B cell (primary cell): Measurements from ENCODE around the gene RTN4RL2. TPM values are rescaled to one million over a fixed set of nuclear protein-coding genes. Genes with fewer than 3 reads are reported as not detected.

Experiments
- ATAC-seq: fragments of 200-7000 bp; cut with Tn5 transposase; one replicate; pipeline ENCODE4 v1.10.0; 2021; ENCODE audit warnings: low read depth, mild to moderate bottlenecking, moderate number of reproducible peaks, moderate library complexity
- CTCF ChIA-PET: fragments of 350-600 bp; sonication (Branson Sonifier 250); formaldehyde crosslinking; loops from one replicate; lab custom pipeline; 2021; ENCODE audit warnings: antibody characterized with exemption, inconsistent platforms; lab: Charles Lee
- POLR2A ChIA-PET: fragments of 350-600 bp; sonication (Branson Sonifier 250); formaldehyde crosslinking; loops from one replicate; lab custom pipeline; 2021; ENCODE audit warnings: antibody characterized with exemption; lab: Charles Lee
- DNase-seq: peaks from one replicate; pipeline ENCODE4 v3.0.0; 2013
- H2AFZ ChIP-seq: 2 replicates; pipeline ENCODE4 v1.6.1; 2012; ENCODE audit warnings: mild to moderate bottlenecking, low read depth, low read length; ENCODE audit not compliant: insufficient read depth, poor library complexity, severe bottlenecking
- H3K27ac ChIP-seq, 2 donors: 1 replicate in 1 of 2; 2 replicates in 1 of 2; pipeline ENCODE4 v1.5.1; 2012 to 2013; ENCODE audit warnings: low read length in 2 of 2, mild to moderate bottlenecking in 2 of 2, moderate library complexity in 1 of 2
- H3K27me3 ChIP-seq, 4 experiments: fragments of 200-600 bp in 1 of 4; sonication (generic) in 1 of 4; replicated peaks in 1 of 4; 1 replicate in 2 of 4; 2 replicates in 2 of 4; pipeline versions ENCODE4 v1.6.1 to v1.7.0; 2013 to 2016; ENCODE audit warnings: low read length in 3 of 4, mild to moderate bottlenecking in 2 of 4, mixed read lengths in 1 of 4, moderate library complexity in 1 of 4; ENCODE audit not compliant: insufficient read depth in 4 of 4, control insufficient read depth in 3 of 4; ENCODE audit errors: control extremely low read depth in 1 of 4
- H3K36me3 ChIP-seq, 2 experiments: replicated peaks in 1 of 2; 1 replicate in 1 of 2; 2 replicates in 1 of 2; pipeline versions ENCODE4 v1.6.1 to v1.7.1; 2013; ENCODE audit warnings: low read length in 1 of 2; ENCODE audit not compliant: insufficient read depth in 2 of 2, control insufficient read depth in 1 of 2; ENCODE audit errors: control extremely low read depth in 1 of 2, extremely low read depth in 1 of 2
- H3K4me1 ChIP-seq, 2 donors: fragments of 200-600 bp in 1 of 2; sonication (generic) in 1 of 2; 1 replicate in 1 of 2; 2 replicates in 1 of 2; pipeline versions ENCODE4 v1.5.1 to v1.6.1; 2013 to 2017; ENCODE audit warnings: low read length in 2 of 2; ENCODE audit not compliant: control insufficient read depth in 2 of 2, insufficient read depth in 2 of 2
- H3K4me2 ChIP-seq: replicated peaks from 2 replicates; pipeline ENCODE3; 2012; ENCODE audit warnings: mild to moderate bottlenecking, low read depth, low read length; ENCODE audit not compliant: poor library complexity, severe bottlenecking
- H3K4me3 ChIP-seq, 5 experiments: fragments of 200-600 bp in 1 of 5; sonication (generic) in 1 of 5; 1 replicate in 3 of 5; 2 replicates in 2 of 5; pipeline versions ENCODE4 v1.5.1 to v1.7.0; 2011 to 2016; ENCODE audit warnings: low read length in 4 of 5, mild to moderate bottlenecking in 4 of 5, low read depth in 2 of 5, control low read depth in 1 of 5, moderate library complexity in 1 of 5; ENCODE audit not compliant: insufficient read depth in 1 of 5; ENCODE audit errors: control extremely low read depth in 1 of 5, extremely low read depth in 1 of 5
- H3K79me2 ChIP-seq: fragments of 200-600 bp; sonication (generic); one replicate; pipeline ENCODE4 v1.6.0; 2016; ENCODE audit warnings: low read length; ENCODE audit not compliant: control insufficient read depth, insufficient read depth
- H3K9ac ChIP-seq: fragments of 200-600 bp; sonication (generic); 2 replicates; pipeline ENCODE4 v1.6.1; 2017; ENCODE audit warnings: mild to moderate bottlenecking, low read length, moderate library complexity
- H3K9me3 ChIP-seq, 3 donors: one replicate each; pipeline versions ENCODE4 v1.6.1 to v1.7.1; 2013; ENCODE audit warnings: low read length in 2 of 3; ENCODE audit not compliant: control insufficient read depth in 2 of 3, insufficient read depth in 1 of 3; ENCODE audit errors: control extremely low read depth in 1 of 3
- H4K20me1 ChIP-seq: 2 replicates; pipeline ENCODE4 v1.6.0; 2012; ENCODE audit warnings: mild to moderate bottlenecking, low read length; ENCODE audit not compliant: insufficient read depth, control insufficient read depth, poor library complexity, severe bottlenecking
- H3K27ac Mint-ChIP-seq: one replicate; pipeline ENCODE4 v1.8.0; 2021; ENCODE audit warnings: mixed read lengths
- H3K27me3 Mint-ChIP-seq: one replicate; pipeline ENCODE4 v1.8.0; 2021; ENCODE audit warnings: mixed read lengths
- H3K4me1 Mint-ChIP-seq: one replicate; pipeline ENCODE4 v1.8.0; 2021; ENCODE audit warnings: mixed read lengths
- H3K4me3 Mint-ChIP-seq: one replicate; pipeline ENCODE4 v1.8.0; 2021; ENCODE audit warnings: mixed read lengths
- H3K9me3 Mint-ChIP-seq: one replicate; pipeline ENCODE4 v1.8.0; 2022; ENCODE audit warnings: mixed read lengths; ENCODE audit not compliant: insufficient read depth
- CTCF ChIP-seq: fragments of 200-600 bp; IDR thresholded peaks from one replicate; pipeline ENCODE4 v1.8.0; 2022; ENCODE audit warnings: antibody characterized with exemption, mild to moderate bottlenecking
- EZH2 ChIP-seq: IDR thresholded peaks from 2 replicates; pipeline ENCODE4 v1.6.1; 2012; ENCODE audit warnings: borderline replicate concordance, low read depth, mild to moderate bottlenecking, moderate library complexity, low read length; ENCODE audit not compliant: insufficient read depth, poor library complexity, severe bottlenecking
- WGBS: methylation state at CpG from one replicate; pipeline ENCODE4 v1.1.5; 2013; ENCODE audit warnings: missing lambda C conversion rate; ENCODE audit not compliant: insufficient coverage; 5-methylcytosine and 5-hydroxymethylcytosine counted together
- intact Hi-C: fragments of 100-400 bp; cut with micrococcal nuclease; formaldehyde crosslinking; loops from one replicate; pipeline ENCODE4 v1.10.0; 2022
- polyA plus RNA-seq: library from polyadenylated mRNA; depleted of rRNA; stranded (reverse); fragments of >200 nt; gene quantifications from 2 replicates; pipeline ENCODE4 v1.2.3, GENCODE V29; 2012
- total RNA-seq, 2 donors: library from RNA; stranded (reverse); fragments of 120-200 nt in 1 of 2; gene quantifications; 1 replicate in 1 of 2; 2 replicates in 1 of 2; pipeline versions ENCODE4 v1.2.3 to v1.2.4, GENCODE V29; 2013 to 2022

The RTN4RL2 gene
- total and polyA plus RNA-seq, 2 donors (not counting 1 experiment from before 2014, with no cell fraction given), result 0.12 to 0.13 TPM

- TF ChIP-seq CTCF, result no peak
- TF ChIP-seq EZH2, result no peak
- H3K4me3 Mint-ChIP-seq, result no peak overlapping the region
- CTCF ChIA-PET, result interaction anchor here (1.0 to 1.9 kb wide), 3 partner anchors 8 to 91 kb away, joined by 3 to 6 read pairs (median 6); no protein-coding TSS in a partner anchor
- H3K27me3 Mint-ChIP-seq, result peaks cover 6% of the 10 kb centered on the region
- no peaks in the 10 kb centered on the region for H3K4me1 Mint-ChIP-seq
- Histone ChIP-seq H3K27me3 (no peaks in the 10 kb centered on the region), H3K27ac (no peak overlapping the region), H4K20me1 (no peaks in the 10 kb centered on the region), H3K4me3 (no peak overlapping the region), H3K9me3 (no peaks in the 10 kb centered on the region), H3K9ac (no peak overlapping the region), H3K4me1 (no peaks in the 10 kb centered on the region), H2AFZ (no peak overlapping the region), H3K79me2 (no peaks in the 10 kb centered on the region), H3K36me3 (no peaks in the 10 kb centered on the region), H3K4me2 (no peak overlapping the region)
- H3K27ac Mint-ChIP-seq, result no peak overlapping the region
- POLR2A ChIA-PET, result no interaction called here
- 97% methylated on average over 5 of the region's 7 CpGs for WGBS
- DNase-seq (no peak), ATAC-seq (no peak)
- intact Hi-C loops, result no loop called here
- H3K9me3 Mint-ChIP-seq, result no peaks in the 10 kb centered on the region
Measured at GRCh38 chr11:57436031-57436430, 24.3 kb upstream of the RTN4RL2 start.

DNA sequence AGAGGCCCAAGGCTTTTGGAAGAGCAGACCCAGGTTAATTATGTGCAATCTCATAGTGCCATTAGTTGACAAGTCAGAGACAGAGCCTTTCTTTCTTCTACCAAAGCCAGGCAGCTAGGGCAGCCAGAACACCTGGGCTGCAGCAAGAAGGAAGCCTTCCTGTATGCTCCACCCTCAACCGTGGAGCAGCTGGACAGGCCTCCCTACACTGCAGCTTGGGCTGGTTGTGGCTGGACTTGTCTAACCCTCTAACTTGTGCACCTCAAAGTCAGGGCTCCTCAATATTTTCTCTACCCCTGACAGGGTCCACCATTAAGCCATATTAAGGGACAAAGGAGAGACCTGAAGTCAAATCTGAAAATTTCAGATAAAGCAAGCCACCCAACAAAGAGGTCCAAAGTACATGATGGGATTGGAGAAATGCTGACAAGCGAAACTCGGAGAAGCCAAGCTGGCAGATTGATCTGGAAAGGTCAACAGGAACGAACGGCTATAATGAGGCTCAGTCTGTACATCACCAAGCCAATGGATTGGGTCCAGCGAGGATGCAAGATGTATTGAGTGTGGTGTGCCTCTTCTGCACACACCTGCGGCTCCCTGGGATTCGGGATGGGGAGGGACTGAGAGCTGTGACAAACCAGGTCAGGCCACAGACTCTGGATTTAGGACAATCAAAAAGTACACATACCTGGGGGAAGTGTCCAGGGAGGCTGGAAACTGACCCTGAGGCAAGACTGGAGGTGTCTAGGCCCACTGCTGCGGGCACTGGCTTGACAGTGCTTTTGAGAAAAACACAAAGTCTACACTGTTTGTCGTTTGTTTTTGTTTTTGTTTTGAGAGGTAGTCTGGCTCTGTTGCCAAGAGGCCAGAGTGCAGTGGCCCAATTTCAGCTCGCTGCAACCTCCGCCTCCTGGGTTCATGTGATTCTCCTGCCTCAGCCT, 21.7 kb upstream of the RTN4RL2 start:
- H3K27me3 ChIP-seq, result no peaks in the 10 kb centered on the region
- ChIA-PET CTCF (interaction anchor here (2.2 kb wide), 1 partner anchor 19 kb away, joined by 15 read pairs; no protein-coding TSS in a partner anchor), POLR2A (no interaction called here)
- Mint-ChIP-seq H3K27ac (no peak overlapping the region), H3K4me3 (no peak overlapping the region), H3K9me3 (no peaks in the 10 kb centered on the region), H3K27me3 (peaks cover 6% of the 10 kb centered on the region), H3K4me1 (no peaks in the 10 kb centered on the region)
- H2AFZ ChIP-seq, result no peak overlapping the region
- 93% methylated on average over 12 of the region's 12 CpGs for WGBS
- no peak overlapping the region for H3K9ac ChIP-seq
- H4K20me1 ChIP-seq, result no peaks in the 10 kb centered on the region
- H3K36me3 ChIP-seq, result no peaks in the 10 kb centered on the region
- no peaks in the 10 kb centered on the region for H3K79me2 ChIP-seq
- H3K4me2 ChIP-seq, result no peak overlapping the region
- no peaks in the 10 kb centered on the region for H3K4me1 ChIP-seq
- ATAC-seq, result no peak
- intact Hi-C loops, result no loop called here
- TF ChIP-seq CTCF, result no peak
- no peak for TF ChIP-seq EZH2
- no peaks in the 10 kb centered on the region for H3K9me3 ChIP-seq
- DNase-seq, result no peak
- no peak overlapping the region for H3K27ac ChIP-seq
- no peak overlapping the region for H3K4me3 ChIP-seq
